Measurements from ENCODE around the gene ABCA1. TPM values are rescaled to one million over a fixed set of nuclear protein-coding genes. Genes with fewer than 3 reads are reported as not detected.

Gene ABCA1
- total RNA-seq, 1 donor from 2014 or later = 23.9 TPM

GRCh38 chr9:104747565-104748358, 180.2 kb downstream of the ABCA1 start, which contains the start of gene NIPSNAP3A:
NIPSNAP3A (plus strand) TSS chr9:104747683; CDS start chr9:104747793, 110 bp downstream.
- ATAC-seq = peak; percentile 93

- ATAC-seq = peak; percentile 41
These were observed 180.8 kb downstream of the ABCA1 start for GRCh38 chr9:104747245-104747564.

DNA sequence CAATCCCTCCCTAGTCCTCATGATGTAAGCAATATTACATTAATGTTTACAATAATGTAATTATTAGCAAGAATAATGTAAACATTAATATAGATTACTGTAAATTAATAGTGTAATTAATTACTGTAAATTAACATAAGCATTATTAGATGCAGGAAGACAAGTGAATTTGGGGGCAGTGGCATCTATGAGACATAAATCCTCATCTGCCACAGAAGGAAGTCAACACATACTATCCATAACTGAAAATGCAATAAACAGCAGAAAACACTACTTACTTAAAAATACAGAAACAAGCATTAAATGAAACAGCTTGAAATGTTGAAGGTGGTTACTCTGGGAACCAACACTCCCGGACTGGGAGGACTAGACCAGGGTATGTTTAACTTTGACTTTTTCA, 181.2 kb downstream of the ABCA1 start:
- no peak for ATAC-seq

DNA sequence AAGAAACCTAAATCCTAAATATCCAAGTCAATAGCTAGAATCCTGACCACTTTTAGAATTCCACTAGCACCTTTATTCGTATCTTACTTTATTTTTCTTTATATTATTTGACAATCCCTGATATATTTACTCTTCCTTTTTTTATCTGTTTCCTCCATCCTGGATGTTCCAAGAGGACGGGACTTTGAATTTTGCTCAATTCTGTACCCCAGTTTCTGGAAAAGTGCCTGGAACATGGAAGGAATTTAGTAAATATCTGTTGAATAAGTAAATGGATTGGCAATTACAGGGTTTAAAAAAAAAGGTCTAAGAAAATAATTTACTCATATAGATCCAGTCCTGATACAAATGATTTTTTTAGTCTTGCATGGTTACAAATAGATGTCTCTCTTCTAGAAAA, 181.7 kb downstream of the ABCA1 start:
- ATAC-seq = no peak

- no peak for ATAC-seq
These were observed 182.1 kb downstream of the ABCA1 start for GRCh38 chr9:104745852-104746251.

DNA sequence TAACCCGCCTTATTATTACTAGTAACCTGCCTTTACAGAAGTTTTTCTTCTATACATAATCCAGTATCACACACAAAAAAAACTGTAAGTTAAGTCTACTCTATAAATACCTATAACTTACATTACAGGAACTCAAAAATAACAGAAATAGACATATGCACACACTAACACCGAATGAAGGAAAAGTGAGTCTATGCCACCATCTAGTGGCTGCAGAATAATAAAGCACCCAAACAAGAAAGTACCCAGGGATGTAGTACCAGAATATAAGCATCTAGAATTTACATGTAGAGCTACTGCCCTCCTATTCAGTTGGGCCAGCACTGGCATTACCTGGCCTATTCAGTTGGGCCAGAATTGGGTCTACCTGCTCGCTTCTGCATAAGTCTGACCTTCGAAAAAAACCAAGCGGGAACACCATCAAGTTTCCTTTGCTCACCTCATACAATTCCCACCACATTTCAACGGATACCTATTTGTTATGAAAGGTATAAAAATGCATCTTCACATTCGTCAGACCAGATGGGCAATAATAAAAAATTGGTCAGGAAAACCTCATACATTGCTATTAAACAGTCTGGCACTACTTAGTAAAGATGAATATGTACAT, 184.5 kb downstream of the ABCA1 start:
- ATAC-seq = peak; percentile 49

DNA sequence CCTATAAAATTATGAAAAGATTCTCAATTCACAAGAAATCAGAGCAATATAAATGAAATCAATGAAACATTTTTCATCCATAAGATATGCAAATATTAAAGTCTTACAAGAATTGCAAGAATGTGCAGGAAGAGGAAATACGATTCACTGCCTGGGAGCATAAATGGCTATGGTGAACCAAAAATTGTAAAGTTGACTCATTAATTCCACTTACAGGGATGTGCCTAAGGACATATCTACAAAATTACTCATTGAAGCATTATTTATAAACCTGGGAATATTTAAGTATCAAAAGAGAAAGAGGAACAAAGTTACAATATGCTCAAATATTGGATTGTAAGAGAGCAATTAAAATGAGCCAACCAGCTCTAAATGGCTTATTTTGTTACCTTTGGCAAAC, 187.3 kb downstream of the ABCA1 start:
- ATAC-seq = no peak

DNA sequence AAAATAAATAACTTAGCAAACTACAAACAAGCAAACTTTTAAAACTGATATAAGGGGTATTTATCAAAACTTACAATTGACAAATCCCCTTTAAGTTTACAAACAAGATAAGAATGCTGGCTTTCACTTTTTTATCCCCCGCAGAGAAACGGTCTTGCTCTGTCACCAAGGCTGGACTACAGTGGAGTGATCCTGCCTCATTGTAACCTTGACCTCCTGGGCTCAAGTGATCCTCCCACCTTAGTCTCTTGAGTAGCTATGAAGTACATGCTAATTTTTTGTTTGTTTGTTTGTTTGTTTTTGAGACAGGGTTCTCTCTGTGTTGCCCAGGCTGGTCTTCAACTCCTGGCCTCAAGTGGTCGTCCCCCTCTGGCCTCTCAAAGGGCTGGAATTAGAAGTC, 189.5 kb downstream of the ABCA1 start:
- no peak for ATAC-seq

Other genes starting within 250 kb of the ABCA1 start
- not detected for gene OR13D1, start 233.6 kb downstream of the ABCA1 start, total RNA-seq
- gene NIPSNAP3A, start 180.5 kb downstream of the ABCA1 start, total RNA-seq = 22.9 TPM
- gene NIPSNAP3B, start 164.0 kb downstream of the ABCA1 start, total RNA-seq = 0.76 TPM